ENCODE results near the gene FAM24A.
"Not testable (repeated sequence)": the region's sequence is repeated elsewhere in the genome, so short reads cannot be mapped to it uniquely, and the experiment has no call there.

DNA sequence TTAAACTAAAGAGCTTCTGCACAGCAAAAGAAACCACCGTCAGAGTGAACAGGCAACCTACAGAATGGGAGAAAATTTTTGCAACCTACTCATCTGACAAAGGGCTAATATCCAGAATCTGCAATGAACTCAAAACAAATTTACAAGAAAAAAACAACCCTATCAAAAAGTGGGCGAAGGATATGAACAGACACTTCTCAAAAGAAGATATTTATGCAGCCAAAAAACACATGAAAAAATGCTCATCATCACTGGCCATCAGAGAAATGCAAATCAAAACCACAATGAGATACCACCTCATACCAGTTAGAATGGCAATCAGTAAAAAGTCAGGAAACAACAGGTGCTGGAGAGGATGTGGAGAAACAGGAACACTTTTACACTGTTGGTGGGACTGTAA, 38.5 kb upstream of the FAM24A start:
- TF ChIP-seq, protein P1, sequence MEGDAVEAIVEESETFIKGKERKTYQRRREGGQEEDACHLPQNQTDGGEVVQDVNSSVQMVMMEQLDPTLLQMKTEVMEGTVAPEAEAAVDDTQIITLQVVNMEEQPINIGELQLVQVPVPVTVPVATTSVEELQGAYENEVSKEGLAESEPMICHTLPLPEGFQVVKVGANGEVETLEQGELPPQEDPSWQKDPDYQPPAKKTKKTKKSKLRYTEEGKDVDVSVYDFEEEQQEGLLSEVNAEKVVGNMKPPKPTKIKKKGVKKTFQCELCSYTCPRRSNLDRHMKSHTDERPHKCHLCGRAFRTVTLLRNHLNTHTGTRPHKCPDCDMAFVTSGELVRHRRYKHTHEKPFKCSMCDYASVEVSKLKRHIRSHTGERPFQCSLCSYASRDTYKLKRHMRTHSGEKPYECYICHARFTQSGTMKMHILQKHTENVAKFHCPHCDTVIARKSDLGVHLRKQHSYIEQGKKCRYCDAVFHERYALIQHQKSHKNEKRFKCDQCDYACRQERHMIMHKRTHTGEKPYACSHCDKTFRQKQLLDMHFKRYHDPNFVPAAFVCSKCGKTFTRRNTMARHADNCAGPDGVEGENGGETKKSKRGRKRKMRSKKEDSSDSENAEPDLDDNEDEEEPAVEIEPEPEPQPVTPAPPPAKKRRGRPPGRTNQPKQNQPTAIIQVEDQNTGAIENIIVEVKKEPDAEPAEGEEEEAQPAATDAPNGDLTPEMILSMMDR (tag by site-specific recombination; IDR thresholded peaks at IDR 0.05) = not testable (repeated sequence)
- not testable (repeated sequence) for TF ChIP-seq ZNF561 (tag by site-specific recombination; IDR thresholded peaks at IDR 0.05; ENCODE audit: borderline replicate concordance)
